Measurements from ENCODE around the gene PLEKHA6.

Gene PLEKHA6

DNA sequence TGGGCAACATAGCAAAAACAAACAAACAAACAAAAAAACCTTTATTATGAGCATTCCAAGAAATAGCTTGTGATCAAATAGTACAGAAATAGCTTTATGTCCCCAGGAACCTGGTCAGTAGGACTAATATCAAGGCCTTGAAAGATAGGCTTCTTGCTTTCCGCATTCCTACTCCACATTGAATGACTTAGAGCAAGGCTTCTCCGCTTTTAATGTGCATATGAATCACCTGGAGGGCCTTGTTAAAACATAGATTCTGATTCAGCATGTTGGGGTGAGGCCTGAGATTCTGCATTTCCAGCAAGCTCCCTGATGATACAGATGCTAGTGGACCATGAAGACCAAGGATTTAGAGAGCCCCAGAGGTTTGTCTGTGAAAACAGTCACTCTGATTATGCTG, 17.4 kb downstream of the PLEKHA6 start:
- Histone ChIP-seq H3K27ac (ENCODE audit: low read depth, low read length) (no peak overlapping the region), H3K36me3 (ENCODE audit: control insufficient read depth, insufficient read depth, low read length) (no peaks in the 10 kb centered on the region), H2BK120ac (ENCODE audit: low read depth, low read length) (no peak overlapping the region), H2BK15ac (replicated peaks; ENCODE audit: low read depth) (no peak overlapping the region), H3K4ac (ENCODE audit: low read depth, low read length) (no peak overlapping the region), H3K4me3 (ENCODE audit: low read length) (no peak overlapping the region), H3K18ac (ENCODE audit: low read length) (no peak overlapping the region), H3K4me1 (ENCODE audit: control insufficient read depth, low read depth, low read length) (peaks cover 3% of the 10 kb centered on the region), H4K8ac (ENCODE audit: low read depth, low read length) (no peak overlapping the region), H3K9ac (ENCODE audit: low read length) (no peak overlapping the region), H3K79me1 (ENCODE audit: low read length) (no peaks in the 10 kb centered on the region), H2AK5ac (ENCODE audit: low read length) (no peak overlapping the region), H4K5ac (ENCODE audit: low read length) (no peak overlapping the region), H3K23ac (ENCODE audit: low read length) (no peak overlapping the region), H3K79me2 (ENCODE audit: control insufficient read depth, insufficient read depth, low read length) (no peaks in the 10 kb centered on the region), H2BK5ac (ENCODE audit: low read length) (no peak overlapping the region), H3K27me3 (ENCODE audit: insufficient read depth, low read length, poor library complexity) (no peaks in the 10 kb centered on the region), H3K4me2 (ENCODE audit: low read length) (no peak overlapping the region), H3K56ac (ENCODE audit: low read length) (no peak overlapping the region)
- WGBS (ENCODE audit: extremely low coverage, insufficient coverage, low lambda C conversion rate), result no CpG with 5 or more reads among the region's 2 CpGs
- DNase-seq, result no peak

DNA sequence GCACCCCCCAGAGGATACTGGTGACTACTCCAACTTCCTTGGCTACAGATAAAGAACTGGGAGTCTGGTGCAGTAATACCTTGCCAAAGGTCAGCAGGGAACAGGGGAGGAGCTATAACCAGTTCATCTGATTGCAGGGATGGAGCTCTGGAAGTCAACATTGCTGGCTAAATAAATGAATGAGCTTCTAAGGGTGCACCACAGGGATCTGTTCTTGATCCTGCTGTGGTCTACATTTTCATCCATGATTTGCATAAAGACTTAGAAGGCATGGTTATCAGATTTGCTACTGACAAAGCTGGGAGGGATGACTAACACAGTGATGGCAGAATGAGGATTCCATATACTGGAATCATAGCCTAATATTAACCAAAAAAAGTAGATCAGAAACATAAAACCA, 18.3 kb downstream of the PLEKHA6 start:
- Histone ChIP-seq H2BK15ac (replicated peaks; ENCODE audit: low read depth) (no peak overlapping the region), H3K27me3 (ENCODE audit: insufficient read depth, low read length, poor library complexity) (no peaks in the 10 kb centered on the region), H3K79me1 (ENCODE audit: low read length) (no peaks in the 10 kb centered on the region), H2BK120ac (ENCODE audit: low read depth, low read length) (no peak overlapping the region), H3K23ac (ENCODE audit: low read length) (no peak overlapping the region), H3K4me3 (ENCODE audit: low read length) (no peak overlapping the region), H3K56ac (ENCODE audit: low read length) (no peak overlapping the region), H3K4me1 (ENCODE audit: control insufficient read depth, low read depth, low read length) (peaks cover 3% of the 10 kb centered on the region), H3K79me2 (ENCODE audit: control insufficient read depth, insufficient read depth, low read length) (no peaks in the 10 kb centered on the region), H3K4ac (ENCODE audit: low read depth, low read length) (no peak overlapping the region), H3K4me2 (ENCODE audit: low read length) (no peak overlapping the region), H4K5ac (ENCODE audit: low read length) (no peak overlapping the region), H3K9ac (ENCODE audit: low read length) (no peak overlapping the region), H3K27ac (ENCODE audit: low read depth, low read length) (no peak overlapping the region), H3K36me3 (ENCODE audit: control insufficient read depth, insufficient read depth, low read length) (no peaks in the 10 kb centered on the region), H2AK5ac (ENCODE audit: low read length) (no peak overlapping the region), H4K8ac (ENCODE audit: low read depth, low read length) (no peak overlapping the region), H3K18ac (ENCODE audit: low read length) (no peak overlapping the region), H2BK5ac (ENCODE audit: low read length) (no peak overlapping the region)
- no peak for DNase-seq

DNA sequence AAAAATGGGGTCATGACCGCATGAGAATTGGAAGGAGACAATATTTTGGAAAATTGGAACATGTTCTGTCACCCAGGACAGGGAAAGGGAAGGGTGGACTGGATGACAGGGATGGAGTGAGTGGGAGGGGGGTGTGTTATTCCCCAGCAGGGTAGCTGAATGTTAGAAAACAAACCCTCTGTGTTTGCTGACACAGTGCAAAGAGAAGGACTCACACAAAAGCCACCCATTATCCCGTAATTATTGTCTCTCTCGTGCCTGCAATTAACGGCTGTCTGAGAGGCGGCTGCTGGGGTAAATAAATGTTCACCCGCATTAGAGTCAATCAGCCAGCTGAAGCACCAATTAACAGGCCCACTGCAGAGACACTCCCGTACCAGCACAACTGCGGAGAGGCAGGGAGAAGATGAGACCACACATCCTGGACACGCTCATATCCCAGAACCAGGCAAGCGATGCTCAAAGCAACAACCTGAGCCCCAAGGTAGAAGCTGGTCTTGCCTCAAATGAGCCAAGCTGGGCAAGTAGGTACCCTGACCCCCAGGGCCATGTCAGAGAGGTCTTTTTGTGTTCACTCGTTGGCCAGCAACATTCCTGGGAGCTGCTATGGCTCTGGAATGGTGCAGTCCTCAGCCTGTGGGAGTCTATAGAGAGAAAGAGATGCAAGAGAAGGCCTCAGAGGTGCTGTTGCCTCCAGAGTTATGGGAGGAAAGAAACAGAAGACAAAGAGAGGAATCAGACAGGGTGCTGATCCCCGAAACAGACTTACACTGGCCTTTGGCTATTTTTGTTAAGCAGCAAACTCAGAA, 19.4 kb downstream of the PLEKHA6 start:
- Histone ChIP-seq H4K8ac (ENCODE audit: low read depth, low read length) (no peak overlapping the region), H2BK120ac (ENCODE audit: low read depth, low read length) (no peak overlapping the region), H3K56ac (ENCODE audit: low read length) (no peak overlapping the region), H2BK5ac (ENCODE audit: low read length) (no peak overlapping the region), H3K9ac (ENCODE audit: low read length) (no peak overlapping the region), H3K4me1 (ENCODE audit: control insufficient read depth, low read depth, low read length) (peaks cover 5% of the 10 kb centered on the region), H3K79me1 (ENCODE audit: low read length) (no peaks in the 10 kb centered on the region), H3K79me2 (ENCODE audit: control insufficient read depth, insufficient read depth, low read length) (no peaks in the 10 kb centered on the region), H3K36me3 (ENCODE audit: control insufficient read depth, insufficient read depth, low read length) (no peaks in the 10 kb centered on the region), H2BK15ac (replicated peaks; ENCODE audit: low read depth) (no peak overlapping the region), H3K18ac (ENCODE audit: low read length) (no peak overlapping the region), H2AK5ac (ENCODE audit: low read length) (no peak overlapping the region), H3K27ac (ENCODE audit: low read depth, low read length) (no peak overlapping the region), H3K4ac (ENCODE audit: low read depth, low read length) (no peak overlapping the region), H3K23ac (ENCODE audit: low read length) (no peak overlapping the region), H3K27me3 (ENCODE audit: insufficient read depth, low read length, poor library complexity) (no peaks in the 10 kb centered on the region), H3K4me2 (ENCODE audit: low read length) (no peak overlapping the region), H4K5ac (ENCODE audit: low read length) (no peak overlapping the region), H3K4me3 (ENCODE audit: low read length) (no peak overlapping the region)
- DNase-seq, result no peak
- no CpG with 5 or more reads among the region's 12 CpGs for WGBS (ENCODE audit: extremely low coverage, insufficient coverage, low lambda C conversion rate)

DNA sequence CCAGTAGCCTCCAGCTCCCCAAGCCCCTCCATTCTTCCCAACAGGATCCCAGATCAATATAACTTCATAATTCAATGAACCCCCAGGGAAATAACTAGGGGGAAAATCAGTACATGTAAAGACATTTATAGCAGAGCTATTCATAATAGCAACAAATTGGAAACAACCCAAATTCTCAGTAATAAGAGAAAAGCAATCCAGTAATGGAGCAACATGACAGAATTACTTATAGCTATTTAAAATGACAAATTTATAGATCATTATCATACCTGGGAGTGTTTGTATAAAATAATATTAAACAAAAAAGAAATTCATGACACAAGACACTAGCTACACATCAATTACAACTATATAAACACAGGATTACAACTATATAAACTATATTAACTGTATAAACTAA, 20.2 kb downstream of the PLEKHA6 start:
- Histone ChIP-seq H2BK5ac (ENCODE audit: low read length) (no peak overlapping the region), H3K23ac (ENCODE audit: low read length) (no peak overlapping the region), H2BK15ac (replicated peaks; ENCODE audit: low read depth) (no peak overlapping the region), H3K4me2 (ENCODE audit: low read length) (no peak overlapping the region), H3K79me2 (ENCODE audit: control insufficient read depth, insufficient read depth, low read length) (no peaks in the 10 kb centered on the region), H3K9ac (ENCODE audit: low read length) (no peak overlapping the region), H3K27ac (ENCODE audit: low read depth, low read length) (no peak overlapping the region), H4K8ac (ENCODE audit: low read depth, low read length) (no peak overlapping the region), H3K4me1 (ENCODE audit: control insufficient read depth, low read depth, low read length) (peaks cover 8% of the 10 kb centered on the region), H3K56ac (ENCODE audit: low read length) (no peak overlapping the region), H2AK5ac (ENCODE audit: low read length) (no peak overlapping the region), H3K36me3 (ENCODE audit: control insufficient read depth, insufficient read depth, low read length) (no peaks in the 10 kb centered on the region), H3K18ac (ENCODE audit: low read length) (no peak overlapping the region), H3K27me3 (ENCODE audit: insufficient read depth, low read length, poor library complexity) (no peaks in the 10 kb centered on the region), H2BK120ac (ENCODE audit: low read depth, low read length) (no peak overlapping the region), H4K5ac (ENCODE audit: low read length) (no peak overlapping the region), H3K4ac (ENCODE audit: low read depth, low read length) (no peak overlapping the region), H3K79me1 (ENCODE audit: low read length) (no peaks in the 10 kb centered on the region), H3K4me3 (ENCODE audit: low read length) (no peak overlapping the region)
- no peak for DNase-seq

DNA sequence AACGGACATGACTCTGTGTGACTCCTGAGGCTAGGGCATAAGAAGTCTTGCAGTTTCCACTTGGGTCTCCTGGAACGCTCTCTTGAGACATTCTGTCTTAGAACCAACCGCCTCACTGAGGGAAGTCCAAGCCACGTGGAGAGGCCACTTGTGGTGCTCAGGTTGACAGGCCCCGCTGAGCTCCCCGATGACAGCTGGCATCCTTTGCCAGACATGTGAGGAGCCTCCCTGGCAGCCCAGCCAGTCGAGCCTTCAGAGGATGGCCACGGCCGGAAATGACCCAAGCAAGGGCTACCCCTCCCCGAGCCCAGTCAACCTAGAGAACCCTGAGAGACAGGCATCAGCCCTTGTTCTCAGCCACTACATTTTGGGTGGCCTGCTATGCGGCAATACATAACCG, 20.7 kb downstream of the PLEKHA6 start:
- no CpG with 5 or more reads among the region's 12 CpGs for WGBS (ENCODE audit: extremely low coverage, insufficient coverage, low lambda C conversion rate)
- H3K4me1 ChIP-seq (ENCODE audit: control insufficient read depth, low read depth, low read length), result peaks cover 8% of the 10 kb centered on the region

DNA sequence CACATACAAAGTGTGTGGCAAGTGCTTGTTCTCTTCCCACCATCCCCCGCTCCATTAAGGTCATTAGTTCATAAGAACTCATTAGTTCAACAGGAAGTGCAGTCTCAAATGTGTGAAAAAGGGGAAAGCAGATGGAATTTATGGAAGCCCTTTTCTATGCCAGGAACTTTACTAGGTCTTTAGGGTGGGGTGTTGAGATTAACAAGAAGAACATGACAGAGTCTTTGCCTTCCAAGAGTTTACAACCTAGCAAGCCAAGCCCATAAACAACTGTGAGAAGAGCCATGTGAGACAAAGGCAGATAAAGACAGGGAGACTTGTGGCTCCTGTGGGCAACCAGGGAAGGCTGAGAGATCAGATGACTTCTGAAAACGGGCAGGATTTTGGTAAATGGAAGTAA, 21.4 kb downstream of the PLEKHA6 start:
- Histone ChIP-seq H3K27ac (ENCODE audit: low read depth, low read length) (no peak overlapping the region), H2BK5ac (ENCODE audit: low read length) (no peak overlapping the region)

More for the DNA sequence above, 20.7 kb downstream of the PLEKHA6 start:
- no peaks in the 10 kb centered on the region for H3K79me2 ChIP-seq (ENCODE audit: control insufficient read depth, insufficient read depth, low read length)
- H3K9ac ChIP-seq (ENCODE audit: low read length), result no peak overlapping the region
- H3K27me3 ChIP-seq (ENCODE audit: insufficient read depth, low read length, poor library complexity), result no peaks in the 10 kb centered on the region
- no peaks in the 10 kb centered on the region for H3K36me3 ChIP-seq (ENCODE audit: control insufficient read depth, insufficient read depth, low read length)
- no peak overlapping the region for H2AK5ac ChIP-seq (ENCODE audit: low read length)
- no peak for DNase-seq
- H3K79me1 ChIP-seq (ENCODE audit: low read length), result no peaks in the 10 kb centered on the region
- no peak overlapping the region for H2BK120ac ChIP-seq (ENCODE audit: low read depth, low read length)
- no peak overlapping the region for H3K4ac ChIP-seq (ENCODE audit: low read depth, low read length)
- H3K23ac ChIP-seq (ENCODE audit: low read length), result no peak overlapping the region
- no peak overlapping the region for H3K56ac ChIP-seq (ENCODE audit: low read length)
- H4K5ac ChIP-seq (ENCODE audit: low read length), result no peak overlapping the region
- no peak overlapping the region for H2BK15ac ChIP-seq (replicated peaks; ENCODE audit: low read depth)
- H3K4me2 ChIP-seq (ENCODE audit: low read length), result no peak overlapping the region
- no peak overlapping the region for H2BK5ac ChIP-seq (ENCODE audit: low read length)
- no peak overlapping the region for H4K8ac ChIP-seq (ENCODE audit: low read depth, low read length)
- no peak overlapping the region for H3K18ac ChIP-seq (ENCODE audit: low read length)
- H3K27ac ChIP-seq (ENCODE audit: low read depth, low read length), result no peak overlapping the region
- H3K4me3 ChIP-seq (ENCODE audit: low read length), result no peak overlapping the region

More for the DNA sequence above, 21.4 kb downstream of the PLEKHA6 start:
- Histone ChIP-seq H4K5ac (ENCODE audit: low read length) (no peak overlapping the region), H2BK15ac (replicated peaks; ENCODE audit: low read depth) (no peak overlapping the region), H2AK5ac (ENCODE audit: low read length) (no peak overlapping the region), H2BK120ac (ENCODE audit: low read depth, low read length) (no peak overlapping the region), H3K4me2 (ENCODE audit: low read length) (no peak overlapping the region), H3K4me1 (ENCODE audit: control insufficient read depth, low read depth, low read length) (peaks cover 8% of the 10 kb centered on the region), H3K18ac (ENCODE audit: low read length) (no peak overlapping the region), H3K4me3 (ENCODE audit: low read length) (no peak overlapping the region), H3K27me3 (ENCODE audit: insufficient read depth, low read length, poor library complexity) (no peaks in the 10 kb centered on the region), H4K8ac (ENCODE audit: low read depth, low read length) (no peak overlapping the region), H3K79me2 (ENCODE audit: control insufficient read depth, insufficient read depth, low read length) (no peaks in the 10 kb centered on the region), H3K56ac (ENCODE audit: low read length) (no peak overlapping the region), H3K23ac (ENCODE audit: low read length) (no peak overlapping the region), H3K79me1 (ENCODE audit: low read length) (no peaks in the 10 kb centered on the region), H3K9ac (ENCODE audit: low read length) (no peak overlapping the region), H3K4ac (ENCODE audit: low read depth, low read length) (no peak overlapping the region), H3K36me3 (ENCODE audit: control insufficient read depth, insufficient read depth, low read length) (no peaks in the 10 kb centered on the region)
- WGBS (ENCODE audit: extremely low coverage, insufficient coverage, low lambda C conversion rate), result no CpG with 5 or more reads among the region's 2 CpGs
- no peak for DNase-seq

All from mesendoderm (in vitro differentiated cells).